Stimulated activated CD4-positive, alpha-beta T cell treated with anti-CD3 and anti-CD28 coated beads, Interleukin-12 subunit alpha, Interleukin-12 subunit beta, amount 100 ng/mL, for 4 hours (primary cell): Measurements from ENCODE around the gene RRP8.

Experiments
- DNase-seq: peaks from one replicate; pipeline ENCODE4 v3.0.0-alpha.2; 2020

The RRP8 gene

DNA sequence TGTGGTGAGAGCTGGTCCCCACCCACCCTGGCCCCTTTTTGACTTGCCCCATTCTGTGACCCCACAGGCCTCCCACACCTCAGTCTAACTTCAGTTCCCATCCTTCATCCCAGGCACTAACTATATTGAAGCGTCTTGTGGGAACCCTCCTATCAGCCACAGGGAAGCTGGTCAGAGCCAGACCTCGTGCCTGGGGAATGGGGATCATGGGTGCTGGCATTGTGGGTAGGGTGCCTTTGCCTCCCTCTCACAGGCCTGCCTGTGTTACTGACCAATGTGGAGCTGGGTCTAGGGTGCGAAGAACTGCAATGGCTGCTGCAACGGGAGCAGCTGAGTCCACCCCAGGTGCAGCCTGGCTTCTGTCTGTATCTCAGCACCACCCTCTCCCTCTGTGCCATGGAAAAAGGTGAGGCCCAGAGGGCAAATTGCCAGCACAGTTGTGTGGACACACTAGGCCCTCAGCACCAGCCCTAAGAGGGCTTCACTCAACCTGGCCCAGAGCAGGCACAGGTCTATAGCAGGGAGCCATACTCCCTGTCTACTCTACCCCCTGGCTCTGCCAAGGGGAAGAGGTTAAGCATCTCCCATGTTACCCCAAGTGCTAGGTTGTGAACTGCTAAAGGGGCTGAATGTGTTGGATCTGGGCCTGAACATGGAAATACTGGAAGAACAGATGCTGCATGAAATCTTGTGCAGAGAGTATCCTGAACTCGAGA lies 37.3 kb downstream of the RRP8 start:
- no peak for DNase-seq

DNA sequence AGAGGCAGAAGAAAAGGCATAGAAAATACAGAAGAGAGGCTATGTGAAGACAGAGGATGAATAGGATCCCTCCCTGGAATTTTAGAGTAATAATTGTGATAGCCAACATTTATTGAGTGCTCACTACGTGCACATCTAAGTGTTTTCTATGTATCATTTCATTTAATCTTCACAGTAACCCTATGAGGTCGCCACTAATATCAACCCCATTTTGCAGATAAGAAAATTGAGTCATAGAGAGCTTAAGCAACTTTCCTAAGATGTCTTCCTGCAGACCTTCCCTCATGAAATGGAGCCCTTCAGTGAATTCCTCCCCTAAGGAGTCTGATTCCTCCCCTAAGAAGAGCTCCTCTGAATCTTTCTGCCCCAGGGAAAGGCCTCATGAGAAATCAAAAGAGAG lies 38.1 kb downstream of the RRP8 start:
- no peak for DNase-seq

DNA sequence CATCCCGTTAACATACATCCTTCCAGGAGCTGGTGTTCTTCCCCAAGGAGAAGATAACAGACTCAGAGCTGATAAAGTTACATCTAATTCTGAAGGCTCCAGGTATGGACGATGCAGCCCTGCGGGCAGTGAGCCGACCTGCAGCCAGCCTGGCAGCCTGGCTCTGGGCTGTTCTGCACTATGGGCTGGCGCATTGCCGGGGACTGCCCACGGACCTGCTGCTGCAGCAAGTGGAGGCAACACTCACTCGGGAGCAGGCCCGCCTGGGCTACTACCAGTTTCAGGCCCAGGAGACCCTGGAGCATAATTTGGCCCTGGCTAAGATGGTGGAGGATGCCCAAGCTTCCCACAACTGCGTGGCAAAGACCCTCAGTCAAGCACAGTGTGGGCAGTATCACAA lies 39.7 kb downstream of the RRP8 start:
- no peak for DNase-seq

DNA sequence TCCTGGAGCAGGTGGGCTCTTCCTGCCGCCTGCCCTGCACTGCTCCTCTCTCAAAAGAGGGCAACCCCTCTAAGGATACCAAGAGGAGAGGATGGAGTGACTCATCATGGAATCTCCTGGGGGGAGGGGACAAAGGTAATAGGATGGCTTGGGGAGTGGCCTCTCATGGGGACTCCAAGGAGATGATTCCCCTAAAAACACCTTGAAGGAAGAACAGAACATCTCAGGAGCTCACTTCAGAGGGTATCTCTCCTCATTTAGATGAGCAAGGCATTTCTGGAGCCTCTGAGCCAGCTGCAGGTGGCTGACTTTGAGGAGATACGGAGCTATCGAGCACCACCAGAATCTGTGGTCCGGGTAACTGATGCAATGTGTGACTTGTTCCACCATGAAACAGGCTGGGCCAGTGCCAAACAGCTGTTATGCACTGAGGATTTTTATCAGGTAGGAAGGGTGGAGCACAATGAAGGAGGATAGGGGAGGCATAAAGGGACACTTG lies 40.2 kb downstream of the RRP8 start:
- no peak for DNase-seq

DNA sequence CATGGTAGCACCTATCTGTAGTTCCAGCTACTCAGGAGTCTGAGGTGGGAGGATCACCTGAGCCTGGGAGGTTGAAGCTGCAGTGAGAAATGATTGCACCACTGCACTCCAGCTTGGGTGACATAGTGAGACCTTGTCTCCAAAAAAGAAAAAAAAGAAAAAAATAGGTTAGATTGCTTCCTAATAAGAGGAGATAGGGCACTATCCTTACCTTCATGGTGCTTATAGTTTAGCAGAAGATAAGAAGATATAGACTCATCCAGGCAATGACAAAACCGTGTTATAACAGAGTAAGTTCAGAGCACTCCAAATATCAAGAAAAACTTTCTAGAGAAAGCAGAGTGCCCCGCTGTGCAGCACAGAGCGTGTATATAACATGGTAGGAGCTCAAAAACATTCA lies 42.1 kb downstream of the RRP8 start:
- no peak for DNase-seq

DNA sequence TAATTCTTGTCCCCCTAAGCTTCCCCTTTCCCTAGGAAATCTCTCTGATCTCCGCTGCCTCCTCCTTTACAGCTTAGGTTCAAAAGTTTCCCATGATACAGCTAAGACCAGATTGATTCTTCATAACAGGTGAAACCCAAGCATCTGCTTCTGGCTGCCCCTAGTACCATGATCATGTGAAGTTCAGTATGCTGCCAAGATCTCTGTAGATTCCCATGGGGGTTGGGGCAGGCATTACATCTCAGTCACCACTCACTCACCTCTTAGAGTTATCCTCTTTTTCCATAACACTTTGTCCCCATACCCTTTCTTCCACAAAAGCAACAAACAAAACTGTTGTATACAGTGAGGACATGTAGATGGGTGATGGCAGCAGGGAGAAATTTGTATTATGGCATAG lies 44.0 kb downstream of the RRP8 start:
- DNase-seq: no peak

DNA sequence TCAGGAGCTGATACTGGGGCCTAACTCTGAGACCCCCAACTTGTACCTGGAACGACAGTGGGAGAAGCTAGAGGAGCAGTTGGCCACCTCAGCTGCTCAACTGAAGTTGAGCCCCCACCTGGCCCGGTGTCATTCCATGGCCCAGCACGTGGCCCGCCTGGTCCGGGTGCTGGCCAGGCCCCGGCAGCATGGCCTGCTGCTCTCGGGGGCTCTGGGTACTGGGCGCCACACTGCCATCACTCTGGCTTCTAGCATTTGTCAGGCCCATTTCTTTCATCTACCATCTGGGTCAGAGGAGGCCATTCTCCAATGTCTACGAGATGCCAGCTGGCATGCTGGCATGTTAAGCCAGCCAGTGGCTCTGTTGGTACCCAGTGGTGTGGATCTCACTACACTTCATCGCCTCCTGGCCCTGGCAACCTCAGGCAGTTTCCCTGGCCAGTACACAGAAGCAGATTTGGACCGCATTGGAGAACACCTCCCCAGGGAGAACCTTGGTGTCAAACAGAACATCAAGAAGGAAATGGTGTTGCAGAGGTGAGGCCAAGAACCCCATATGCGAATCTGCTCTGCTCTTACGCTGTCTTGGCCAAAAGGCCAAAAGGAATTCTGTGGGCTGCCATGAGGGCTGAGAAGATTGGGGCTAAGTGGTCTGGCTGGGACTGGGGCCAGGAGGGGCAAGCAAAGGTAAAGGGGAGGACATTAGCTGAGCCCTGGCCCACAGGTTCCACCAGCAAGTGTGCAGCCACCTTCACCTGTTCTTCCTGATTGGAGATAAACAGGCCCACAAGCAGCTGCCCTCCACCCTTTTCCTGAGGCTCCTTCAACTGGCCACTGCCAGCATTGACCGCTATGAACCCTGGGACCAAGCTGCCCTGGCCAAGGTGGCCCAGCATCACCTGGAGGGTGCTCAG lies 45.4 kb downstream of the RRP8 start:
- DNase-seq: no peak

DNA sequence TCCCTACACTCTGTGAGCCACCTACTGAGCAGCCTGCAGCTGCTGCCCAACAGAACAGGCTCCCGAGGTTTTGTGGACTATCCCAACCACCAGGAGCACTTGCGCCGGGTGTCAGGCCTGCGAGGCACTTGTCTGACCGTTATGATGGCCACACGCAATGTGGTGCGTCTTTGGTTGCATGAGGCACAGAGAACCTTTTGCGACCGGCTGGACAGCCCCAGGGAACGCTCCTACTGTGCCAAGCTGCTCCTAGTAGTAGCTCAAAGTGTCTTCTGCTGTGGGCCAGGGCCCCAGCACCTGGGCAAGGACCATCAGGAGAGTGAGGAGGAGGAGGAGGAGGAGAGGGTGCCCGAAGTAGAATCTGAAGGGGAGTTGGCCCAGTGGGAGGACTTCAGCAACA lies 46.4 kb downstream of the RRP8 start:
- DNase-seq: no peak

DNA sequence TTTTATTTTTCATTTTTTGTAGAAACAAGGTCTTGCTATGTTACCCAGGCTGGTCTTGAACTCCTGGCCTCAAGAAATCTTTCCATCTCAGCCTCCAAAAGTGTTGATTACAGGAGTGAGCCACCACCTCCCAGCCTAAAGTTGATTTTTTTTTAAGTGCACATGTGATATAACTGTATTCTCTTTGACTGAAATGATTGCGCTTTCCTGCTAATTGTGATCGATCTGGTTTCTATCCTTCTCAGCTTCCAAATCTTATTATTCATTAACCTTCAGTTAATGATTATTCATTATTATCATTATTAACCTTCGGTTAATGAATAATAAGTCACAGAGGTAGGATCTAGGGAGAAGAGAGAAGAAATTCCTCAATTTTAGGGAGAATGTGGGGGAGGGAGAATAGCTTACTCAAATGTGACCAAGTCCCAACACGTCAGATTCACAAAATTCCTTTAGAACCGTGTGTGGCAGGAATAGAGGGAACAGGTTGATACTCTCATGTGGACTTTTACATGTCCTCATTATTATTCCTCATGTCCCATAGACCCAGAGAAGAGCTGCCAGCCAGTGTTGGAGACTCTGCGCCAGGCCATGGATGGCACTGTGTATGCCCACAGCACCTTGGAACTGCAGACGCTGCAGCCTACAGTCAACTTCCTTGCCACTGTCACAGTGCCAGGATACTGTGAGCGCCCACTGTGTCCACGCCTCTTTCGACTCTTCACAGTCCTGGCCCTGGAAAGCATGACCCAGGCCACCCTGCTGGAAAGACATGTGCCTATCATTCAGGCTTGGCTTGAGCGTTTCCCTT lies 47.1 kb downstream of the RRP8 start:
- DNase-seq: no peak

DNA sequence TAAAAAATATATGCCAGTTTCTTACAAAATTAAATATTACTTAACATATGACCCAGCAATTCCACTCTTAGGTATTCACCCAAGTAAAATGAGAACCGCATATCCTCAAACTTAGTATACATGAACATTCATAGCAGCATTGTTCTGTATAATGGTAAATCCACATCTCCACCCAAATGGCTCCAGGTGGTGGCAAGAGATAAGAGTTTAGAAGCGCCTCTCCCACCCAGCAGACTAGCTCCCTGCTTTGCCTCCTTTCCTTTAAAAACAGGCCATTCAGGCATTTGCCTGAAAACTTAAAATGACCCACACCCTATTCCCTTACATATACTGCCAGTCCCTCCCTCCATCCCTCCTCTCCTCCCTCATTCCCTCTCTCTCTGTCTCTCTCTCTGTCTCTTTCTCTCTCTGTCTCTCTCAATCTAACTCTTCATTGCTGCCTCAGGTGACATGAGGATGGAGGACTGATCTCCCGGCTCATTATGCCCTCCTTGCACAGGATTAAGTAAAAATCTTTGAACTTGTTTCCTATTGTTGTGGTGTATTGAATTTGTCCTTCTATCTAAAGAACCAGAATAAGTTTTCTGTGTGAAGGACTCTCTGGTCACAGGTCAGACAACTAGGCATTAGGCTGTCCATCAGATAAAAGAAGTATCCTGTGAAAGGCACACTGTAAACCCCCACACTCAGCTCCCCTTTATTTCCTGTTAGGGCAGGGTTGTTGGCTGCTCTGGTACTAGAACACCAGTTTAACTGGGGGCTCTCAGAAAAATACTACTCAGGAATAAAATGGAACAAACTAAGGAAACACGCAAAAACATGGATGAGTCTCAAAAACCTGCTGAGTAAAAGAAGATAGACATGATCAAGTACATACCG lies 48.3 kb downstream of the RRP8 start:
- no peak for DNase-seq

DNA sequence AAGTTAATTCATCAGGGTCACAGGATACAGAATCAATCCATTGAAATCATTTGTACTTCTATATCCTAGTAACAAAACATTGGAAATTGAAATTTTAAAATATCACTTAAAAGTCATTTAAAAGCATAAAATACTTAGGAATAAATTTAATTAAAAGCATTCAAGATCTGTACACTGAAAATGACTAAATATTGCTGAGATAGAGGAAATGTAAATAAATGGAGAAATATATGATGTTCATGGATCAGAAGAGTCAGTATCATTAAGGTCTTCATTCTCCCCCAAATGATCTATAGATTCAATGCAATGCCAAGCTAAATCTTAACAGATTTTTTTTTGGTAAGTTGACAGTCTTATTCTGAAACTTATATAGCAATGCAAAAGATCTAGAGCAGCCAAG lies 49.8 kb downstream of the RRP8 start:
- no peak for DNase-seq

DNA sequence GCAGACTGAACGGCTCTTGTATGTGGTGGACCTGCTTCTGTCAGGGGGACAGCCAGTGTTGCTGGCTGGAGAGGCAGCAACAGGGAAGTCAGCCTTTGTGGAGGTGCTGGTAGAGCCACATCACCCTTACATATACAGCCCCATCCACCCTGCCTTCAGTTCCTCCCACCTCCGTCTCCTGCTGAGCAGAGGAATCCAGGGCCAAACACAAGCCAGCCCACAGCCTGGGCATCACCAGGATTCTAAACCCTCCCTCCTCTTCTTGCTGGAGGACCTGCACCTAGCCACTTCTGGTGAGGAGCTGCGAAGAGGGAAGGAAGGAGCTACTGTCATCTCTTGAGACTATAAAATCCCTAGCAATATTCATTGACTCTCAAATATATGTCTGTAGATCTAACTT lies 54.8 kb downstream of the RRP8 start:
- DNase-seq: no peak

DNA sequence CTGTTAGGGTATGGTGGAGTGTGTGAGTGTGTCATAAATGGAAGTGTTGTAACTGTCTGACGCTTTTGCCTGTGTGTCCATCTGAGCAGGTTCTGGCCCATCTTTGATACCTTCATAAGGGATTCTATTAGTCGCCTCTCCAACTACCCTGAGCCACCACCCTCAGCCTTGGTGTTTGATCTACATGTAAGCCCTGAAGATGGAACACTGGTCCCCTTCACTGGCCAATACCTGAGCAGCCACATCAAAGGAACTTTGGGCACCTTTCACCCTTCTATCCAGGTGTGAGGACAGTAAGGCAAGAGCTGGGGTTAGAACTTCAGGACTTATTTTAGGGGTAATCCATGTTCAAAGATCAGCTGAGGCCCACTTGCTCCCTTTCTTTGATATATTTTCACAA lies 55.3 kb downstream of the RRP8 start:
- no peak for DNase-seq

DNA sequence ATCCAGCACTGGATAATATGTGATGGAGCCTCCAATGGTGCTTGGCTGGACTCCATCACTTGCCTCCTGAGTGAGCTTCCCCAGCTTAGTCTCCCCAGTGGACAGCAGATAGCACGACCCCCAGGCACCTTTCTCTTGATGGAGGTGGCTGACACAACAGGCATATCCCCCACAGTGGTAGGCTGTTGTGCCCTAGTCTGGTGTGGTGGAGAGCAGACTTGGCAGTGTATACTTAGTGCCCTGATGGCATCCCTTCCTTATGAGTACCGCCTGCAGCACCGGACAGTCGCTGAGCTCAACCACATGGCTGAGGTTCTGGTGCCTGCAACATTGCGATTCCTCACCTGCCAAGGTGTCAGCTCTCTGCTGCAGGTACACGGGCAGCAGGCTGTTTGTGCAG lies 56.2 kb downstream of the RRP8 start:
- DNase-seq: no peak

DNA sequence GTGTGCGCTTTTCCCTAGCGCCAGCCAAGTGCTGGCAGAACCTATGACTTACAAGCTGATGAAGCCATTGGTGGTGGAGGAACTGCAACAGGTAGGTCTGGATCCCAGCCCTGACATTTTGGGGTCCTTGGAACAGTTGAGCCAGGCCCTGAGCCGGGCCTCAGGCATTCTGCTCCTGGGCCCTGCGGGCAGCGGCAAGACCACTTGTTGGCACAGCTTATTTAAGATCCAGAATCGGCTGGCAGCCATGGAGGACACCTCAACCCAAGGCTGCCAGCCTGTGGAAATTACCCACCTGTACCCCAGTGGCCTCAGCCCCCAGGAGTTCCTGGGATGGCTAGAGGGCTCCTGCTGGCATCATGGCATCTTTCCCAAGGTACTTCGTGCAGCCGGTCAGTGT lies 56.7 kb downstream of the RRP8 start:
- no peak for DNase-seq

DNA sequence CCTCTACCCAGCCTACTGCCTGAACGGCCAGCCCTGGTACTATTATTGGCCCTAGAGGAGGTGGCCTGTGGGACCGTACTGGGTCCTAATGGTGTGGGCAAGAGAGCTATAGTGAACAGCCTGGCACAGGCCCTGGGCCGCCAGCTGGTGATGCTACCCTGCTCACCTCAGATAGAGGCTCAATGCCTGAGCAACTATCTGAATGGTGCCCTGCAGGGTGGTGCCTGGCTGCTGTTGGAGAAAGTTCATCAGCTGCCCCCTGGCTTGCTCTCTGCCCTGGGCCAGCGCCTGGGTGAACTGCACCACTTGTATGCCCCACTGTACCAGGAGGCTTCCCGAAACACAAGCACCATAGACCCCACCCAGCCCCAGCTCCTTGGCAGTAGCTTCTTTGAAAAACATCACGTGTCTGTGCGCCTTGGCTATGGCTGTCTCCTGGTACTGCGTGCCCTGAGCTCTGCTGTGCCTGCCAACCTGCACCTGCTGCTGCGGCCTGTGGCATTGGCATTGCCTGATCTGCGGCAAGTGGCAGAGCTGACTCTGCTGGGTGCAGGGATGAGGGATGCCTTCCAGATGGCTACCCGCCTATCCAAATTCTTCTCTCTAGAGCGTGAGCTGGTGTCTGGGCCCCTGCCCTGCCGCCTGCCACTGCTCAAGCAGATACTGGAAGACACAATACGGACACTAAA lies 57.4 kb downstream of the RRP8 start:
- no peak for DNase-seq
